A549 treated with CpdA at 1 μM for 4 hours (cell line): Measurements from ENCODE around the gene RWDD3. TPM values are rescaled to one million over a fixed set of nuclear protein-coding genes. Genes with fewer than 3 reads are reported as not detected.

Source experiments
- total RNA-seq: library from RNA; stranded (reverse); fragments of 200-300 nt; extraction: Qiagen RNA extraction; gene quantifications from 5 replicates; pipeline ENCODE4 v1.2.3, GENCODE V29; 2022; ENCODE audit warnings: low read depth

RWDD3 gene
- total RNA-seq: 9.0 to 11.2 TPM (median 10.6 TPM) in 5 replicates

GRCh38 chr1:95233737-95234500 lies at the start of gene RWDD3:
Gene RWDD3 (plus strand): TSS chr1:95234210. CDS start chr1:95234231, 21 bp downstream.

Other genes with a start within 250 kb of the RWDD3 start
- gene ALG14, start 161.3 kb upstream of the RWDD3 start, total RNA-seq: 2.8 to 10.6 TPM (median 6.8 TPM) in 5 replicates
- 8.1 to 12.2 TPM (median 8.7 TPM) in 5 replicates for gene TLCD4, start 116.9 kb upstream of the RWDD3 start, total RNA-seq